HUES6 (cell line): Measurements from ENCODE around the gene ACCS.

Source experiments
- H3K27ac ChIP-seq: 2 replicates; pipeline ENCODE4 v1.7.0; 2013; ENCODE audit warnings: low read depth, mild to moderate bottlenecking, low read length, inconsistent platforms
- H3K27me3 ChIP-seq: 2 replicates; pipeline ENCODE4 v1.6.1; 2013; ENCODE audit warnings: low read length; ENCODE audit not compliant: control insufficient read depth, insufficient read depth
- H3K36me3 ChIP-seq: 2 replicates; pipeline ENCODE4 v1.6.1; 2013; ENCODE audit warnings: low read length; ENCODE audit not compliant: control insufficient read depth, insufficient read depth
- H3K4me1 ChIP-seq: 2 replicates; pipeline ENCODE4 v1.6.1; 2013; ENCODE audit warnings: low read length; ENCODE audit not compliant: control insufficient read depth, insufficient read depth
- H3K4me3 ChIP-seq: 2 replicates; pipeline ENCODE4 v1.5.1; 2013; ENCODE audit warnings: low read depth, low read length
- H3K9ac ChIP-seq: one replicate; pipeline ENCODE4 v1.6.1; 2013; ENCODE audit warnings: mild to moderate bottlenecking, low read length
- H3K9me3 ChIP-seq: 2 replicates; pipeline ENCODE4 v1.6.1; 2013; ENCODE audit warnings: low read depth, low read length; ENCODE audit not compliant: control insufficient read depth, insufficient read depth

The ACCS gene

GRCh38 chr11:44029507-44029845 is 36.6 kb upstream of the ACCS start:
- Histone ChIP-seq H3K4me1 (peaks cover 12% of the 10 kb centered on the region), H3K9ac (no peak overlapping the region), H3K9me3 (peaks cover 9% of the 10 kb centered on the region; the same call in 1 of the 2 replicates), H3K4me3 (no peak overlapping the region), H3K36me3 (no peaks in the 10 kb centered on the region), H3K27ac (no peak overlapping the region), H3K27me3 (no peaks in the 10 kb centered on the region)

- Histone ChIP-seq H3K4me1 (peaks cover 12% of the 10 kb centered on the region), H3K4me3 (no peak overlapping the region), H3K9me3 (peaks cover 9% of the 10 kb centered on the region; the same call in 1 of the 2 replicates), H3K9ac (no peak overlapping the region), H3K27me3 (no peaks in the 10 kb centered on the region), H3K36me3 (no peaks in the 10 kb centered on the region), H3K27ac (no peak overlapping the region; the same call in 1 of the 2 replicates)
Observed at GRCh38 chr11:44029977-44030911, 35.8 kb upstream of the ACCS start.

- Histone ChIP-seq H3K36me3 (no peaks in the 10 kb centered on the region), H3K27me3 (no peaks in the 10 kb centered on the region), H3K4me1 (peaks cover 12% of the 10 kb centered on the region), H3K9ac (no peak overlapping the region), H3K9me3 (peaks cover 2% of the 10 kb centered on the region; the same call in 1 of the 2 replicates), H3K4me3 (no peak overlapping the region), H3K27ac (no peak overlapping the region)
Observed at GRCh38 chr11:44030996-44031395, 35.1 kb upstream of the ACCS start.

GRCh38 chr11:44031549-44031948 is 34.5 kb upstream of the ACCS start:
- no peak overlapping the region for H3K27ac ChIP-seq
- no peaks in the 10 kb centered on the region for H3K27me3 ChIP-seq
- H3K9me3 ChIP-seq, result no peaks in the 10 kb centered on the region
- H3K9ac ChIP-seq, result no peak overlapping the region
- H3K4me3 ChIP-seq, result no peak overlapping the region
- peaks cover 12% of the 10 kb centered on the region for H3K4me1 ChIP-seq
- no peaks in the 10 kb centered on the region for H3K36me3 ChIP-seq

GRCh38 chr11:44032299-44033085 is 33.6 kb upstream of the ACCS start:
- Histone ChIP-seq H3K4me1 (peaks cover 15% of the 10 kb centered on the region), H3K27me3 (no peaks in the 10 kb centered on the region), H3K9ac (no peak overlapping the region), H3K36me3 (no peaks in the 10 kb centered on the region), H3K4me3 (no peak overlapping the region), H3K9me3 (no peaks in the 10 kb centered on the region), H3K27ac (no peak overlapping the region)

GRCh38 chr11:44033411-44033850 is 32.6 kb upstream of the ACCS start:
- Histone ChIP-seq H3K36me3 (no peaks in the 10 kb centered on the region), H3K4me1 (peaks cover 15% of the 10 kb centered on the region), H3K27ac (no peak overlapping the region), H3K9ac (no peak overlapping the region), H3K9me3 (no peaks in the 10 kb centered on the region), H3K4me3 (no peak overlapping the region), H3K27me3 (no peaks in the 10 kb centered on the region)

GRCh38 chr11:44033856-44034255 is 32.2 kb upstream of the ACCS start:
- Histone ChIP-seq H3K4me1 (peaks cover 15% of the 10 kb centered on the region), H3K27me3 (no peaks in the 10 kb centered on the region), H3K36me3 (no peaks in the 10 kb centered on the region), H3K27ac (no peak overlapping the region), H3K9ac (no peak overlapping the region), H3K4me3 (no peak overlapping the region), H3K9me3 (no peaks in the 10 kb centered on the region)

GRCh38 chr11:44034639-44035038 is 31.4 kb upstream of the ACCS start:
- Histone ChIP-seq H3K4me3 (no peak overlapping the region), H3K9ac (no peak overlapping the region), H3K9me3 (no peaks in the 10 kb centered on the region), H3K27me3 (no peaks in the 10 kb centered on the region), H3K27ac (no peak overlapping the region), H3K4me1 (peaks cover 15% of the 10 kb centered on the region), H3K36me3 (no peaks in the 10 kb centered on the region)

GRCh38 chr11:44036811-44037657 is 29.0 kb upstream of the ACCS start:
- Histone ChIP-seq H3K4me3 (no peak overlapping the region), H3K4me1 (peaks cover 2% of the 10 kb centered on the region; the same call in 1 of the 2 replicates), H3K36me3 (no peaks in the 10 kb centered on the region), H3K27me3 (no peaks in the 10 kb centered on the region), H3K9me3 (peaks cover 7% of the 10 kb centered on the region; the same call in 1 of the 2 replicates), H3K27ac (no peak overlapping the region), H3K9ac (no peak overlapping the region)

GRCh38 chr11:44037658-44037998 is 28.4 kb upstream of the ACCS start:
- H3K9me3 ChIP-seq, result peaks cover 7% of the 10 kb centered on the region; the same call in 1 of the 2 replicates
- H3K36me3 ChIP-seq, result no peaks in the 10 kb centered on the region
- no peak overlapping the region for H3K9ac ChIP-seq
- H3K4me1 ChIP-seq, result 0 out of 2 replicates have a peak, but pooled peaks cover 2% of the 10 kb centered on the region
- no peaks in the 10 kb centered on the region for H3K27me3 ChIP-seq
- no peak overlapping the region for H3K4me3 ChIP-seq
- no peak overlapping the region for H3K27ac ChIP-seq
